Upper lobe of left lung (tissue), 6 donors: ENCODE measurements around the gene GNGT1. TPM values are rescaled to one million over a fixed set of nuclear protein-coding genes. Genes with fewer than 3 reads are reported as not detected.

Experiments used
- ATAC-seq, 2 donors: fragments of 200-7000 bp; cut with Tn5 transposase; one replicate each; pipeline ENCODE4 v1.9.1; 2022; ENCODE audit warnings: mild to moderate bottlenecking in 2 of 2, moderate library complexity in 2 of 2; ENCODE audit not compliant: low FRiP score in 2 of 2
- DNase-seq, 2 donors: peaks; one replicate each; pipeline ENCODE4 v3.0.0-alpha.2; 2019 to 2020
- H3K27ac ChIP-seq, 4 donors: fragments of 200-600 bp; sonication (generic); one replicate each; pipeline ENCODE4 v1.5.1; 2016 to 2019
- H3K27me3 ChIP-seq, 4 donors: fragments of 200-600 bp; sonication (generic); one replicate each; pipeline ENCODE4 v1.5.1; 2017 to 2019
- H3K36me3 ChIP-seq, 4 donors: fragments of 200-600 bp; sonication (generic); one replicate each; pipeline ENCODE4 v1.5.1; 2016 to 2019
- H3K4me1 ChIP-seq, 4 donors: fragments of 200-600 bp; sonication (generic); one replicate each; pipeline ENCODE4 v1.5.1; 2018 to 2019
- H3K4me3 ChIP-seq, 4 donors: fragments of 200-600 bp; sonication (generic); one replicate each; pipeline ENCODE4 v1.5.1; 2017 to 2019; ENCODE audit warnings: mild to moderate bottlenecking in 2 of 4, moderate library complexity in 1 of 4
- H3K9me3 ChIP-seq, 4 donors: fragments of 200-600 bp; sonication (generic); one replicate each; pipeline ENCODE4 v1.5.1; 2018 to 2019
- CTCF ChIP-seq, 6 experiments: fragments of 450-650 bp in 4 of 6; fragments of 200-600 bp in 2 of 6; sonication (generic) in 2 of 6; IDR thresholded peaks; one replicate each; pipeline ENCODE4 v1.5.1; 2016 to 2019; ENCODE audit warnings: antibody characterized with exemption in 6 of 6
- EP300 ChIP-seq, 4 donors: sonication (generic); formaldehyde crosslinking; IDR thresholded peaks; one replicate each; pipeline ENCODE4 v1.5.1; 2017; ENCODE audit warnings: antibody characterized with exemption in 4 of 4, control low read depth in 2 of 4
- POLR2A ChIP-seq, 4 donors: fragments of 450-650 bp; IDR thresholded peaks; one replicate each; pipeline ENCODE4 v1.5.1; 2016 to 2017; ENCODE audit warnings: antibody characterized with exemption in 4 of 4, mild to moderate bottlenecking in 2 of 4
- POLR2AphosphoS5 ChIP-seq, 2 donors: sonication (generic); formaldehyde crosslinking; IDR thresholded peaks; one replicate each; pipeline ENCODE4 v1.5.1; 2017; ENCODE audit warnings: antibody characterized with exemption in 2 of 2
- WGBS, 2 donors: methylation state at CpG; one replicate each; pipeline ENCODE4 v1.1.5; 2017 to 2018; 5-methylcytosine and 5-hydroxymethylcytosine counted together
- total RNA-seq, 6 donors: library from RNA; depleted of rRNA in 4 of 6; stranded (reverse); fragments of >200 nt in 4 of 6; gene quantifications; one replicate each; pipeline versions ENCODE4 v1.1.0 to v1.2.1, GENCODE V29; 2016 to 2021
- donor health status: DM: no; HTN: no; CAD: no; lungs with moderate emphysema.
- donor health status: DM: no; HTN: yes; CAD: no; lungs with severe emphysema.

Gene GNGT1
- total RNA-seq, 6 donors from 2014 or later, result not detected

- TF ChIP-seq CTCF (IDR thresholded peaks at IDR 0.05) (no peak), EP300 (IDR thresholded peaks at IDR 0.05) (no peak), POLR2AphosphoS5 (IDR thresholded peaks at IDR 0.05) (no peak)
- DNase-seq, result no peak
- Histone ChIP-seq H3K4me3 (no peak overlapping the region), H3K27ac (peak overlapping the region in 2 of 4 donors; percentile 68 to 78), H3K27me3 (no peaks in the 10 kb centered on the region), H3K9me3 (no peaks in the 10 kb centered on the region), H3K36me3 (no peaks in the 10 kb centered on the region), H3K4me1 (peaks cover 0 to 8% (median 4%) of the 10 kb centered on the region in 4 donors)
- 36 to 47% methylated on average over 5 of the region's 5 CpGs for WGBS, 2 donors
- no peak for ATAC-seq
Measured at GRCh38 chr7:93945756-93946535, 39.6 kb downstream of the GNGT1 start.

- no peak for DNase-seq
- Histone ChIP-seq H3K27ac (no peak overlapping the region), H3K9me3 (no peaks in the 10 kb centered on the region), H3K36me3 (no peaks in the 10 kb centered on the region), H3K4me3 (no peak overlapping the region), H3K27me3 (no peaks in the 10 kb centered on the region), H3K4me1 (peaks cover 0 to 8% (median 4%) of the 10 kb centered on the region in 4 donors)
- TF ChIP-seq POLR2A (IDR thresholded peaks at IDR 0.05) (no peak), CTCF (IDR thresholded peaks at IDR 0.05) (no peak), POLR2AphosphoS5 (IDR thresholded peaks at IDR 0.05) (no peak), EP300 (IDR thresholded peaks at IDR 0.05) (no peak)
- no peak for ATAC-seq
- 58 to 73% methylated on average over 1 of the region's 1 CpG for WGBS, 2 donors
Measured at GRCh38 chr7:93948106-93948505, 41.7 kb downstream of the GNGT1 start.

GRCh38 chr7:93948873-93949272 lies 42.5 kb downstream of the GNGT1 start:
- Histone ChIP-seq H3K4me3 (no peak overlapping the region), H3K4me1 (peaks cover 0 to 8% (median 3%) of the 10 kb centered on the region in 4 donors), H3K27me3 (no peaks in the 10 kb centered on the region), H3K9me3 (no peaks in the 10 kb centered on the region), H3K27ac (no peak overlapping the region), H3K36me3 (no peaks in the 10 kb centered on the region)
- ATAC-seq (no peak), DNase-seq (no peak)
- WGBS, 2 donors, result 44 to 60% methylated on average over 2 of the region's 2 CpGs
- TF ChIP-seq POLR2A (IDR thresholded peaks at IDR 0.05), result no peak
- TF ChIP-seq EP300 (IDR thresholded peaks at IDR 0.05), result no peak
- no peak for TF ChIP-seq CTCF (IDR thresholded peaks at IDR 0.05)

- no peaks in the 10 kb centered on the region for H3K36me3 ChIP-seq
- 67 to 70% methylated on average over 1 of the region's 1 CpG for WGBS, 2 donors
- ATAC-seq (peak in 1 of 2 donors; percentile 43), DNase-seq (no peak)
- H3K9me3 ChIP-seq, result no peaks in the 10 kb centered on the region
- no peak for TF ChIP-seq POLR2AphosphoS5 (IDR thresholded peaks at IDR 0.05)
- no peak for TF ChIP-seq CTCF (IDR thresholded peaks at IDR 0.05)
- no peak for TF ChIP-seq EP300 (IDR thresholded peaks at IDR 0.05)
- no peak for TF ChIP-seq POLR2A (IDR thresholded peaks at IDR 0.05)
- H3K27me3 ChIP-seq, result no peaks in the 10 kb centered on the region
- no peak overlapping the region for H3K4me3 ChIP-seq
- peaks cover 0 to 8% (median 2%) of the 10 kb centered on the region in 4 donors for H3K4me1 ChIP-seq
- no peak overlapping the region for H3K27ac ChIP-seq
Measured at GRCh38 chr7:93949423-93949822, 43.1 kb downstream of the GNGT1 start.

- DNase-seq (no peak), ATAC-seq (no peak)
- Histone ChIP-seq H3K9me3 (no peaks in the 10 kb centered on the region), H3K4me1 (no peaks in the 10 kb centered on the region), H3K4me3 (no peak overlapping the region), H3K36me3 (no peaks in the 10 kb centered on the region), H3K27me3 (no peaks in the 10 kb centered on the region), H3K27ac (no peak overlapping the region)
- no peak for TF ChIP-seq EP300 (IDR thresholded peaks at IDR 0.05)
- TF ChIP-seq POLR2A (IDR thresholded peaks at IDR 0.05), result no peak
- TF ChIP-seq CTCF (IDR thresholded peaks at IDR 0.05), result no peak
- no peak for TF ChIP-seq POLR2AphosphoS5 (IDR thresholded peaks at IDR 0.05)
- WGBS, 2 donors, result 89 to 92% methylated on average over 2 of the region's 2 CpGs
Measured at GRCh38 chr7:93955304-93955703, 48.9 kb downstream of the GNGT1 start.
